ENCODE data around the gene CLEC4E. TPM values are rescaled to one million over a fixed set of nuclear protein-coding genes. Genes with fewer than 3 reads are reported as not detected.
"Not testable (repeated sequence)": the region's sequence is repeated elsewhere in the genome, so short reads cannot be mapped to it uniquely, and the experiment has no call there.

Gene CLEC4E
- total RNA-seq, 1 experiment from 2014 or later, result not detected

GRCh38 chr12:8504351-8504750, 36.4 kb downstream of the CLEC4E start:
- Mint-ChIP-seq H3K4me3 (ENCODE audit: unreplicated experiment) (no peak overlapping the region), H3K27me3 (ENCODE audit: insufficient read depth, unreplicated experiment) (peaks cover 25% of the 10 kb centered on the region), H3K9me3 (ENCODE audit: unreplicated experiment) (no peaks in the 10 kb centered on the region), H3K36me3 (ENCODE audit: insufficient read depth, unreplicated experiment) (no peaks in the 10 kb centered on the region), H3K4me1 (ENCODE audit: low read depth, unreplicated experiment) (no peaks in the 10 kb centered on the region), H3K27ac (ENCODE audit: unreplicated experiment) (no peak overlapping the region)
- H3K27me3 ChIP-seq (replicated peaks; ENCODE audit: control insufficient read depth, insufficient read depth, low read length), result peaks cover 5% of the 10 kb centered on the region; the same call in 1 of the 2 replicates
- intact Hi-C loops (cut with micrococcal nuclease; ENCODE audit: unreplicated experiment), result no loop called here
- no peak overlapping the region for H3K4me3 ChIP-seq (ENCODE audit: low read depth, low read length)
- no peaks in the 10 kb centered on the region for H3K9me3 ChIP-seq
- no TSS peak for BruUV-seq (replicated peaks)
- ChIA-PET POLR2A (no interaction called here), CTCF (no interaction called here)
- no peaks in the 10 kb centered on the region for H3K36me3 ChIP-seq (ENCODE audit: control insufficient read depth, insufficient read depth, low read length)
- no peak for DNase-seq
- H3K4me1 ChIP-seq, result no peaks in the 10 kb centered on the region
- TF ChIP-seq CTCF (IDR thresholded peaks at IDR 0.05; ENCODE audit: insufficient read depth in 1 of 2, low read depth in 1 of 2, low read length in 1 of 2, severe bottlenecking in 1 of 2, unreplicated experiment in 1 of 2), result no peak

- Histone ChIP-seq H3K27me3 (replicated peaks; ENCODE audit: control insufficient read depth, insufficient read depth, low read length) (no peaks in the 10 kb centered on the region), H3K4me1 (no peaks in the 10 kb centered on the region), H3K36me3 (ENCODE audit: control insufficient read depth, insufficient read depth, low read length) (no peaks in the 10 kb centered on the region), H3K9me3 (no peaks in the 10 kb centered on the region), H3K4me3 (ENCODE audit: low read depth, low read length) (no peak overlapping the region)
- intact Hi-C loops (cut with micrococcal nuclease; ENCODE audit: unreplicated experiment), result no loop called here
- DNase-seq, result no peak
- no TSS peak for BruUV-seq (replicated peaks)
- Mint-ChIP-seq H3K27me3 (ENCODE audit: insufficient read depth, unreplicated experiment) (peaks cover 22% of the 10 kb centered on the region), H3K4me1 (ENCODE audit: low read depth, unreplicated experiment) (no peaks in the 10 kb centered on the region), H3K9me3 (ENCODE audit: unreplicated experiment) (no peaks in the 10 kb centered on the region), H3K36me3 (ENCODE audit: insufficient read depth, unreplicated experiment) (no peaks in the 10 kb centered on the region), H3K4me3 (ENCODE audit: unreplicated experiment) (no peak overlapping the region), H3K27ac (ENCODE audit: unreplicated experiment) (no peak overlapping the region)
- TF ChIP-seq CTCF (IDR thresholded peaks at IDR 0.05; ENCODE audit: insufficient read depth in 1 of 2, low read depth in 1 of 2, low read length in 1 of 2, severe bottlenecking in 1 of 2, unreplicated experiment in 1 of 2), result no peak
- POLR2A ChIA-PET, result no interaction called here
- CTCF ChIA-PET, result no interaction called here
These were observed 39.0 kb downstream of the CLEC4E start for GRCh38 chr12:8501720-8502119.

GRCh38 chr12:8499616-8500015, 41.1 kb downstream of the CLEC4E start:
- Mint-ChIP-seq H3K27ac (ENCODE audit: unreplicated experiment) (no peak overlapping the region), H3K4me1 (ENCODE audit: low read depth, unreplicated experiment) (no peaks in the 10 kb centered on the region), H3K36me3 (ENCODE audit: insufficient read depth, unreplicated experiment) (no peaks in the 10 kb centered on the region), H3K4me3 (ENCODE audit: unreplicated experiment) (no peak overlapping the region), H3K9me3 (ENCODE audit: unreplicated experiment) (no peaks in the 10 kb centered on the region), H3K27me3 (ENCODE audit: insufficient read depth, unreplicated experiment) (peaks cover 26% of the 10 kb centered on the region)
- no peaks in the 10 kb centered on the region for H3K36me3 ChIP-seq (ENCODE audit: control insufficient read depth, insufficient read depth, low read length)
- no peaks in the 10 kb centered on the region; the same call in 1 of the 2 replicates for H3K27me3 ChIP-seq (replicated peaks; ENCODE audit: control insufficient read depth, insufficient read depth, low read length)
- DNase-seq, result no peak
- peak; percentile 12 to 40 for TF ChIP-seq CTCF (IDR thresholded peaks at IDR 0.05; ENCODE audit: insufficient read depth in 1 of 2, low read depth in 1 of 2, low read length in 1 of 2, severe bottlenecking in 1 of 2, unreplicated experiment in 1 of 2)
- BruUV-seq (replicated peaks), result no TSS peak
- no peaks in the 10 kb centered on the region for H3K4me1 ChIP-seq
- no peak overlapping the region for H3K4me3 ChIP-seq (ENCODE audit: low read depth, low read length)
- ChIA-PET POLR2A (no interaction called here), CTCF (interaction anchor here (0.8 to 1.1 kb wide), 3 partner anchors 9 to 109 kb away, joined by 3 to 5 read pairs (median 4); no protein-coding TSS in a partner anchor)
- H3K9me3 ChIP-seq, result no peaks in the 10 kb centered on the region
- intact Hi-C loops (cut with micrococcal nuclease; ENCODE audit: unreplicated experiment), result no loop called here

- H3K9me3 ChIP-seq; H3K4me3 ChIP-seq (ENCODE audit: low read depth, low read length); BruUV-seq (replicated peaks); intact Hi-C loops (cut with micrococcal nuclease; ENCODE audit: unreplicated experiment); H3K36me3 ChIP-seq (ENCODE audit: control insufficient read depth, insufficient read depth, low read length); H3K27me3 ChIP-seq (replicated peaks; ENCODE audit: control insufficient read depth, insufficient read depth, low read length); H3K36me3 Mint-ChIP-seq (ENCODE audit: insufficient read depth, unreplicated experiment); H3K9me3 Mint-ChIP-seq (ENCODE audit: unreplicated experiment); DNase-seq; H3K4me3 Mint-ChIP-seq (ENCODE audit: unreplicated experiment); H3K27ac Mint-ChIP-seq (ENCODE audit: unreplicated experiment); CTCF ChIA-PET; POLR2A ChIA-PET; H3K4me1 Mint-ChIP-seq (ENCODE audit: low read depth, unreplicated experiment); H3K4me1 ChIP-seq: not testable (repeated sequence)
- peaks cover 40% of the 10 kb centered on the region for H3K27me3 Mint-ChIP-seq (ENCODE audit: insufficient read depth, unreplicated experiment)
These were observed 44.6 kb downstream of the CLEC4E start for GRCh38 chr12:8496074-8496473.

GRCh38 chr12:8495671-8496070, 45.0 kb downstream of the CLEC4E start:
- H3K27me3 ChIP-seq (replicated peaks; ENCODE audit: control insufficient read depth, insufficient read depth, low read length); H3K4me1 Mint-ChIP-seq (ENCODE audit: low read depth, unreplicated experiment); BruUV-seq (replicated peaks); DNase-seq; intact Hi-C loops (cut with micrococcal nuclease; ENCODE audit: unreplicated experiment); H3K9me3 ChIP-seq; POLR2A ChIA-PET; H3K9me3 Mint-ChIP-seq (ENCODE audit: unreplicated experiment); H3K4me3 Mint-ChIP-seq (ENCODE audit: unreplicated experiment); CTCF ChIA-PET; H3K36me3 Mint-ChIP-seq (ENCODE audit: insufficient read depth, unreplicated experiment); H3K4me3 ChIP-seq (ENCODE audit: low read depth, low read length); H3K4me1 ChIP-seq; H3K27ac Mint-ChIP-seq (ENCODE audit: unreplicated experiment); H3K36me3 ChIP-seq (ENCODE audit: control insufficient read depth, insufficient read depth, low read length): not testable (repeated sequence)
- H3K27me3 Mint-ChIP-seq (ENCODE audit: insufficient read depth, unreplicated experiment), result peaks cover 40% of the 10 kb centered on the region
